GM12878 (cell line): Measurements from ENCODE around the gene THADA. TPM values are rescaled to one million over a fixed set of nuclear protein-coding genes. Genes with fewer than 3 reads are reported as not detected.

Experiments used
- ATAC-seq: fragments of 200-7000 bp; cut with Tn5 transposase; 3 replicates; pipeline ENCODE4 v1.9.1; 2020; ENCODE audit warnings: mild to moderate bottlenecking, moderate library complexity
- BruUV-seq: library from RNA; stranded (reverse); fragments of 400-500 nt; replicated peaks from 2 replicates; lab custom pipeline; 2021; lab: Mats Ljungman, UMichigan
- CTCF ChIA-PET: fragments of 300-600 bp; sonication (Branson Sonifier 250); formaldehyde crosslinking; extraction: SDS; loops from one replicate; lab custom pipeline; 2021; ENCODE audit warnings: inconsistent platforms; lab: Yijun Ruan, JAX
- POLR2A ChIA-PET: fragments of 350-600 bp; formaldehyde crosslinking; extraction: SDS; loops from one replicate; lab custom pipeline; 2021; ENCODE audit warnings: inconsistent platforms; lab: Charles Lee
- RAD21 ChIA-PET: fragments of 300-600 bp; sonication (Branson Sonifier 250); formaldehyde crosslinking; loops from one replicate; lab custom pipeline; 2023; ENCODE audit warnings: antibody characterized with exemption; ENCODE audit not compliant: unreplicated experiment; lab: Charles Lee
- SMC1A ChIA-PET: fragments of 300-600 bp; sonication (Branson Sonifier 250); formaldehyde crosslinking; loops from one replicate; lab custom pipeline; 2023; ENCODE audit not compliant: unreplicated experiment, uncharacterized antibody; lab: Charles Lee
- DNase-seq: peaks from one replicate; pipeline ENCODE4 v3.0.0-alpha.2; 2011; ENCODE audit warnings: low read depth, low spot score
- FAIRE-seq: peaks from 3 replicates; lab custom pipeline; 2011; peaks lifted over from hg19 to GRCh38; lab: Jason Lieb, UNC
- H2AFZ ChIP-seq: 2 replicates; pipeline ENCODE4 v1.6.0; 2011; ENCODE audit warnings: low read depth, low read length, control low read depth; ENCODE audit not compliant: control insufficient read depth
- H3K27ac ChIP-seq: 2 replicates; pipeline ENCODE4 v1.5.1; 2011; ENCODE audit warnings: control low read depth; ENCODE audit not compliant: control insufficient read depth, insufficient read depth
- H3K27me3 ChIP-seq, 2 experiments: replicated peaks in 1 of 2; 2 replicates each; pipeline versions ENCODE4 v1.6.0 to v1.6.1; 2011; ENCODE audit warnings: low read length in 1 of 2; ENCODE audit not compliant: control insufficient read depth in 2 of 2, insufficient read depth in 2 of 2
- H3K36me3 ChIP-seq, 2 experiments: 2 replicates each; pipeline ENCODE4 v1.5.1; 2011; ENCODE audit warnings: low read length in 1 of 2; ENCODE audit not compliant: control insufficient read depth in 2 of 2, insufficient read depth in 2 of 2
- H3K4me1 ChIP-seq: 2 replicates; pipeline ENCODE4 v1.6.1; 2011; ENCODE audit warnings: mild to moderate bottlenecking, low read length, moderate library complexity, mixed read lengths; ENCODE audit not compliant: control insufficient read depth, insufficient read depth
- H3K4me2 ChIP-seq: 2 replicates; pipeline ENCODE4 v1.6.0; 2011; ENCODE audit warnings: control low read depth; ENCODE audit not compliant: control insufficient read depth, insufficient read depth
- H3K4me3 ChIP-seq: fragments of 200-600 bp; sonication (generic); 2 replicates; pipeline ENCODE4 v1.5.1; 2016
- H3K79me2 ChIP-seq: 2 replicates; pipeline ENCODE4 v1.6.0; 2011; ENCODE audit warnings: low read length; ENCODE audit not compliant: control insufficient read depth, insufficient read depth
- H3K9ac ChIP-seq: 2 replicates; pipeline ENCODE4 v1.8.0; 2011; ENCODE audit warnings: low read length, control low read depth, mixed read lengths; ENCODE audit not compliant: control insufficient read depth, insufficient read depth
- H3K9me3 ChIP-seq: replicated peaks from 3 replicates; pipeline ENCODE4 v1.5.1; 2011; ENCODE audit warnings: mild to moderate bottlenecking, low read length; ENCODE audit not compliant: control insufficient read depth, insufficient read depth
- H4K20me1 ChIP-seq: 2 replicates; pipeline ENCODE4 v1.6.0; 2011; ENCODE audit not compliant: control insufficient read depth, insufficient read depth
- NFYB ChIP-seq: IDR thresholded peaks from 2 replicates; pipeline ENCODE4 v1.6.1; 2011; ENCODE audit warnings: low read depth, mild to moderate bottlenecking, low read length, improper control_type of control experiment, moderate library complexity; ENCODE audit not compliant: insufficient read depth
- POLR2AphosphoS2 ChIP-seq: IDR thresholded peaks from 2 replicates; pipeline ENCODE4 v1.6.1; 2011; ENCODE audit warnings: low read depth, mild to moderate bottlenecking, low read length, improper control_type of control experiment, moderate library complexity
- POLR2AphosphoS5 ChIP-seq: IDR thresholded peaks from 2 replicates; pipeline ENCODE4 v1.6.1; 2011; ENCODE audit warnings: mild to moderate bottlenecking, low read length, inconsistent platforms
- SUPT20H ChIP-seq: IDR thresholded peaks from 2 replicates; pipeline ENCODE4 v1.6.1; 2011; ENCODE audit warnings: low read depth, mild to moderate bottlenecking, low read length, moderate library complexity, borderline replicate concordance; ENCODE audit not compliant: control insufficient read depth
- WGBS: methylation state at CpG from one replicate; pipeline ENCODE4 v1.1.6; 2016; ENCODE audit warnings: low lambda C conversion rate; ENCODE audit not compliant: insufficient replicate concordance, insufficient coverage; ENCODE audit errors: missing lambda C conversion rate; 5-methylcytosine and 5-hydroxymethylcytosine counted together
- in situ Hi-C: fragments of 300-500 bp; cut with MboI; formaldehyde crosslinking; loops from 9 replicates; pipeline ENCODE4 v1.14.3; 2018; ENCODE audit warnings: mixed read lengths
- intact Hi-C: fragments of 100-400 bp; cut with micrococcal nuclease; formaldehyde crosslinking; loops from one replicate; pipeline ENCODE4 v1.14.2; 2022; ENCODE audit not compliant: unreplicated experiment
- polyA plus RNA-seq, 11 experiments: library from polyadenylated mRNA; depleted of rRNA in 4 of 11; unstranded in 6 of 11; stranded (reverse) in 5 of 11; fragments of >200 nt; fragmentation: Nextera tagmentation in 4 of 11; fragmentation: Illumina TruSeq in 1 of 11; extraction: Ambion mirVana in 4 of 11; extraction: Trizol in 1 of 11; gene quantifications; 1 replicate in 1 of 11; 2 replicates in 10 of 11; pipeline versions ENCODE4 v1.2.1 to v1.2.3, GENCODE V29; 2011 to 2016; ENCODE audit warnings: inconsistent platforms in 2 of 11, missing spikeins in 2 of 11, low read depth in 1 of 11
- total RNA-seq, 4 experiments: library from RNA; depleted of rRNA in 3 of 4; stranded (reverse); fragments of >200 nt in 3 of 4; fragmentation: Illumina TruSeq in 1 of 4; extraction: Trizol in 1 of 4; gene quantifications; 2 replicates each; pipeline versions ENCODE4 v1.2.1 to v1.2.3, GENCODE V29; 2013 to 2021
- TF ChIP-seq, protein P1 (sequence below): IDR thresholded peaks from 2 replicates; pipeline ENCODE4 v1.6.1; 2011; ENCODE audit warnings: low read depth, mild to moderate bottlenecking, low read length, moderate library complexity, borderline replicate concordance; ENCODE audit errors: extremely low read depth

Gene THADA
- total and polyA plus RNA-seq, 10 of the 15 experiments (the other 5 are each of a cell fraction or from before 2014, with no cell fraction given), result 14.6 to 33.2 (median 23.2) TPM

DNA sequence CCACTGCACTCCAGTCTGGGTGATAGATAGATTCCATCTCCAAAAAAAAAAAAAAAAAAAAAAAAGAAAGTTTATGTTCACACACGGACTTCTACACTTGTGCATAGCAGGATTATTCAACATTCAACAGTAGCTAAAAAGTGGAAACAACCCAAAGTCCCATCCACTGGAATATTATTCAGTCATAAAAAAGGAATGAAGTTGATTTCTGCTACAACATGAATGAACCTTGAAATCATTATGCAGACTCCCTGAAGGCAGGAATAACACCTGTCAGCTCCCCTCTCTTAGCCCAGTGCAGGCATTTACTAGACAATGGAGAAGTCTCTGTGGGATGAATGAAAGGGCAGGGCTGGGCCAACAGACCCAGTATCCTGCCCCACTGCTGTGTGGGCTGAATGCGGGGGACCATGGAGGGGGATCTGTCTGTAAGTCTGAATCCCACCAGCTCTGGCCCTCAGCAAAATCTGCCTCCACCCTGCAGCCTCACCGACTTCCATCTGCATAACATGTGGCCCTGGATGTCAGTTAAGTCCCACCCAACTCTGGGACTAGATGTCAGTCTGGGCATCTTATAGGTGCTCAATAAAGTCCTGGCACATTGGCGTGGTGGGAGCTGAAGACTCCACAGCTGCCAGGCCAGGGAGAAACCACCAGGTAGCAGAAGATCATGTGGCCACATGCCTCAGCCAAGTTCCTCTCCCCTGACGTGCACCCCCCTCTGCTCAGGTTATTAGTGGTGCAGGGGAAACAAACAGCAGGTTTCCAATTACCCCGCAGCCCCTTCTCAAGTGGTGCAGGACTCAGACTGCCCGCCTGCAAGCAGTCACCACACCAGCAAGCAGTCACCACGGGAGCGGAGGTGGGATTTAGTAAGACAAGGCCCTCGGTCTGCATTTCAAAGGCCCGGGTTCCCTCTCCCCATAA is 378.3 kb downstream of the THADA start:
- intact Hi-C loops, result no loop called here
- FAIRE-seq (no peak), DNase-seq (no peak), ATAC-seq (no peak)
- Histone ChIP-seq H4K20me1 (no peaks in the 10 kb centered on the region), H3K9ac (no peak overlapping the region), H3K27me3 (no peaks in the 10 kb centered on the region), H3K4me2 (peak overlapping the region; percentile 99; the same call in 1 of the 2 replicates), H3K27ac (peak overlapping the region; percentile 88; the same call in 1 of the 2 replicates), H3K9me3 (no peaks in the 10 kb centered on the region), H3K4me1 (peaks cover 31% of the 10 kb centered on the region), H3K36me3 (no peaks in the 10 kb centered on the region), H3K79me2 (peaks cover 21% of the 10 kb centered on the region), H3K4me3 (no peak overlapping the region), H2AFZ (no peak overlapping the region)
- POLR2A ChIA-PET, result interaction anchor here (0.5 to 1.9 kb wide), 14 partner anchors 11 to 267 kb away, joined by 3 to 14 read pairs (median 5); no protein-coding TSS in a partner anchor
- CTCF ChIA-PET, result interaction anchor here (0.6 to 2.6 kb wide), 17 partner anchors 10 to 442 kb away, joined by 3 to 9 read pairs (median 4); no protein-coding TSS in a partner anchor
- BruUV-seq, result no TSS peak
- RAD21 ChIA-PET, result interaction anchor here (0.6 to 5.2 kb wide), 16 partner anchors 10 to 267 kb away, joined by 3 to 46 read pairs (median 4); partner anchors contain the start of gene ZFP36L2
- 71% methylated on average over 11 of the region's 11 CpGs for WGBS
- in situ Hi-C loops, result no loop called here
- SMC1A ChIA-PET, result interaction anchor here (0.7 to 11.4 kb wide), 10 partner anchors 11 to 267 kb away, joined by 3 to 147 read pairs (median 6); partner anchors contain the start of gene ZFP36L2
- no peak for TF ChIP-seq NFYB

DNA sequence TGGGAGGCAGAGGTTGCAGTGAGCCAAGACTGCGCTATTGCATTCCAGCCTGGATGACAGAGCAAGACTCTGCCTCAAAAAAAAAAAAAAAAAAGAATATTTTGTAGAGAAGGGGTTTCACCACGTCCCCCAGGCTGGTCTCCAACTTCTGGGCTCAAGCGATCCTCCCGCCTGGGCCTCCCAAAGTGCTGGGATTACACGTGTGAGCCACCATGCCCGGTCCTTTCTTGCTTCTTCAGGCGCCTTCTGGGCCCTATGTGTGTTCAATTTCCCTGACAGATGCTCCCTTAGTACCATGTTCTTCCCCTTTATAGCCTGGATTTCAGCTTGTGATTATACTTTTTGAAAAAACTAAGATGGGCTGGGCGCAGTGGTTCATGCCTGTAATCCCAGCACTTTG is 379.2 kb downstream of the THADA start:
- no peak overlapping the region for H3K4me3 ChIP-seq
- DNase-seq (no peak), ATAC-seq (no peak), FAIRE-seq (no peak)
- intact Hi-C loops (no loop called here), in situ Hi-C loops (no loop called here)
- ChIA-PET RAD21 (interaction anchor here (0.6 to 2.5 kb wide), 3 partner anchors 12 to 24 kb away, joined by 4 to 32 read pairs (median 5); partner anchors contain the start of gene ZFP36L2), SMC1A (interaction anchor here (1.1 to 11.4 kb wide), 5 partner anchors 8 to 87 kb away, joined by 3 to 147 read pairs (median 29); partner anchors contain the start of gene ZFP36L2), POLR2A (interaction anchor here (0.7 to 1.9 kb wide), 5 partner anchors 12 to 268 kb away, joined by 3 to 5 read pairs (median 3); no protein-coding TSS in a partner anchor), CTCF (interaction anchor here (0.7 to 2.6 kb wide), 4 partner anchors 11 to 88 kb away, joined by 3 to 7 read pairs (median 4); no protein-coding TSS in a partner anchor)
- H3K4me2 ChIP-seq, result no peak overlapping the region
- no peak overlapping the region for H3K27ac ChIP-seq
- H3K9ac ChIP-seq, result no peak overlapping the region
- TF ChIP-seq POLR2AphosphoS5 (no peak), POLR2AphosphoS2 (no peak), SUPT20H (no peak)
- TF ChIP-seq, protein P1, sequence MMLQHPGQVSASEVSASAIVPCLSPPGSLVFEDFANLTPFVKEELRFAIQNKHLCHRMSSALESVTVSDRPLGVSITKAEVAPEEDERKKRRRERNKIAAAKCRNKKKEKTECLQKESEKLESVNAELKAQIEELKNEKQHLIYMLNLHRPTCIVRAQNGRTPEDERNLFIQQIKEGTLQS, result no peak
- no TSS peak for BruUV-seq
- no peaks in the 10 kb centered on the region for H3K27me3 ChIP-seq
- H3K9me3 ChIP-seq, result no peaks in the 10 kb centered on the region
- no peaks in the 10 kb centered on the region for H4K20me1 ChIP-seq
- H3K79me2 ChIP-seq, result peaks cover 13% of the 10 kb centered on the region
- H3K4me1 ChIP-seq, result peaks cover 28% of the 10 kb centered on the region
- 97% methylated on average over 7 of the region's 8 CpGs for WGBS
- H2AFZ ChIP-seq, result no peak overlapping the region
- H3K36me3 ChIP-seq, result no peaks in the 10 kb centered on the region
